ENCODE data around the gene LHFPL6. TPM values are rescaled to one million over a fixed set of nuclear protein-coding genes. Genes with fewer than 3 reads are reported as not detected.

The LHFPL6 gene
- total RNA-seq, 2 experiments from 2014 or later, result 0.60 to 0.74 TPM

DNA sequence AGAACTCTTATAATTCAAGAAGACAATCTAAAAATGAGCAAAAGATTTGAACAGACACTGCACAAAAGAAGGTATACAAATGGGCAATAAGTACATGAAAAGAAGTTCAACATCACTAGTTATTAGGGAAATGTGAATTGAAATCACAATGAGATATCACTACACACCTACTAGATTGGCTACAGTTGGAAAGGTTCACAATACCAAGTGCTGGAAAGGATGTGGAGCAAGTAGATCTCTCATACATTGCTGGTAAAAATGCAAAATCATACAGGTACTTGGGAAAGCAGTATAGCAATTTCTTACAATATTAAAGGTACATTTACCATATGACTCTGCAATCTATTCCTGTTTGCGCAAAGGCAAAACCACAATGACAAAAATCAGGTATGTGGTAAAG is 145.7 kb downstream of the LHFPL6 start:
- TF ChIP-seq, protein P1, sequence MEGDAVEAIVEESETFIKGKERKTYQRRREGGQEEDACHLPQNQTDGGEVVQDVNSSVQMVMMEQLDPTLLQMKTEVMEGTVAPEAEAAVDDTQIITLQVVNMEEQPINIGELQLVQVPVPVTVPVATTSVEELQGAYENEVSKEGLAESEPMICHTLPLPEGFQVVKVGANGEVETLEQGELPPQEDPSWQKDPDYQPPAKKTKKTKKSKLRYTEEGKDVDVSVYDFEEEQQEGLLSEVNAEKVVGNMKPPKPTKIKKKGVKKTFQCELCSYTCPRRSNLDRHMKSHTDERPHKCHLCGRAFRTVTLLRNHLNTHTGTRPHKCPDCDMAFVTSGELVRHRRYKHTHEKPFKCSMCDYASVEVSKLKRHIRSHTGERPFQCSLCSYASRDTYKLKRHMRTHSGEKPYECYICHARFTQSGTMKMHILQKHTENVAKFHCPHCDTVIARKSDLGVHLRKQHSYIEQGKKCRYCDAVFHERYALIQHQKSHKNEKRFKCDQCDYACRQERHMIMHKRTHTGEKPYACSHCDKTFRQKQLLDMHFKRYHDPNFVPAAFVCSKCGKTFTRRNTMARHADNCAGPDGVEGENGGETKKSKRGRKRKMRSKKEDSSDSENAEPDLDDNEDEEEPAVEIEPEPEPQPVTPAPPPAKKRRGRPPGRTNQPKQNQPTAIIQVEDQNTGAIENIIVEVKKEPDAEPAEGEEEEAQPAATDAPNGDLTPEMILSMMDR (IDR thresholded peaks at IDR 0.05), result no peak
- DNase-seq (no peak), ATAC-seq (no peak)
- intact Hi-C loops (cut with micrococcal nuclease), result no loop called here
- Mint-ChIP-seq H3K9me3 (peaks cover 2% of the 10 kb centered on the region), H3K36me3 (ENCODE audit: low read depth) (no peaks in the 10 kb centered on the region), H3K27me3 (peaks cover 8% of the 10 kb centered on the region), H3K27ac (no peak overlapping the region), H3K4me3 (no peak overlapping the region), H3K4me1 (ENCODE audit: low read depth) (no peaks in the 10 kb centered on the region)
- POLR2A ChIA-PET, result no interaction called here
- CTCF ChIA-PET, result no interaction called here

DNA sequence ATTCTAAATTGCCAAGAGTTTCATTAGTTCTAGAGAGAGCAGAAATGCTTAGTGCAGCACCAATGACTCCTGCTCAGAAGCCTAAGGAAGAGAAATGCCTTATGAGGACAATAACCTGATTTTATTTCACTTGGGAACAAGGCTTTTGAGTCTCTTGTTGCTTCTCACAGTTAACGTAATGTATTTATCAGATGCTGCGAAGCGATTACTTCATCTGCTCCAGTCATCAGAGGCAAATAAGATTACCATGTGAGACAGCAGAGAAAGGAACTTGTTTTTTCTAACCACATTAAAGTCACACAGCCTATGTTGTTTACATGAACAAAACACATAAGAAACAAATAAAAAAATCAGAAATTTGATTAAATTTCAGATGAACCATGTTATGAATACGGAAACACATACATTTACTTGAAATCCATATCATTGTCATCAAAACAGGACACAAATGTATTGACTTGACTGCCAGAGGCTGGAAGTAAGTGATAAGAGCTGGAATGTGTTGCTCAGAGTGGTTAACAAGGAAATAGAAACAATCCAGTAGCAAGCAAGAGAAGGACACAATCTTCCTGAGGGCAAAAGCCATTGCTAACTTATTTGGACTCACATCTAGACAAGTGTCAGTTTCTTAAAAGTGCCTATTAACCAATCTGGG is 147.3 kb downstream of the LHFPL6 start:
- Mint-ChIP-seq H3K36me3 (ENCODE audit: low read depth) (no peaks in the 10 kb centered on the region), H3K4me1 (ENCODE audit: low read depth) (peaks cover 3% of the 10 kb centered on the region), H3K4me3 (no peak overlapping the region), H3K27ac (no peak overlapping the region), H3K27me3 (peaks cover 14% of the 10 kb centered on the region), H3K9me3 (peaks cover 2% of the 10 kb centered on the region)
- TF ChIP-seq, protein P1 (IDR thresholded peaks at IDR 0.05), result no peak
- ATAC-seq, result no peak
- DNase-seq, result no peak
- POLR2A ChIA-PET, result no interaction called here
- CTCF ChIA-PET, result no interaction called here
- intact Hi-C loops (cut with micrococcal nuclease), result no loop called here

DNA sequence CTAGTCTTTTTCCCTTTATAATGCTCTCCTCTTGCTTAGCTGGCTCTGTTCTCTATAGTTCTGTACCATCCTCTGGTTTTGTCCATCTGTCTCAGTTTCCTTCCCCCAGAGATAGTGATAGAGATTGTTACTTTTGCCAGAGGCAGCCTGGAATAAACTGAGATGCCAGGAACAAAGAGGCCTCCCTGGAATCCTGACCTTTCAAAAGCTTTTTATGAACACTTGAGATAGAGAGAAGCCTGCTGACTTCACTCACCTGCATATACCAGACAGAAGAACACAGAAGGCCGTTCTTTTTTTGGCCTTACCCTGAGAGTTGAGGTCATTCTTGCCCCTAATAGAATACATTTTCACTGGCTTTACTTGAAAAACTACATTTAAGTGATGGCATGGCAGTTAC is 150.2 kb downstream of the LHFPL6 start:
- no peak for DNase-seq
- Mint-ChIP-seq H3K27ac (no peak overlapping the region), H3K36me3 (ENCODE audit: low read depth) (no peaks in the 10 kb centered on the region), H3K27me3 (peaks cover 14% of the 10 kb centered on the region), H3K9me3 (peaks cover 2% of the 10 kb centered on the region), H3K4me1 (ENCODE audit: low read depth) (peaks cover 3% of the 10 kb centered on the region), H3K4me3 (no peak overlapping the region)
- no peak for ATAC-seq
- TF ChIP-seq, protein P1 (IDR thresholded peaks at IDR 0.05), result no peak
- ChIA-PET CTCF (no interaction called here), POLR2A (no interaction called here)
- intact Hi-C loops (cut with micrococcal nuclease), result no loop called here

DNA sequence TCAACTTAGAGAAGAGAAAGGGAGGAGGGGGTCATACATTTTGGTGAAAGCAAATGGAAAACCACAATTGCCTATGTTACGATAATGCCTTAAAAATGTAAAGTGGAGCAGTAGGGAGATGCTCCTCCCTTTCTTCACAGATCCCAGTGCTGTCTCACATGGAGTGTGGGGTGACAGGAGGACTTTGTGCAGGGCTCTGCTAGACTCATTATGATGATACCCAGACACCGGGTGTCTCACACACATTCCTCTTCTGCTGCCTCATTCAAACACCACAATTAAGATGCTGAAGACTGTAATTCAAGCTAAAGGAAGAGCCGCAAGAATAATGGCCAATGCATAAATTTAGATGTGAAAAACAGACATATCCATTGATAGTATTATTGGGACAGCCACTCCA is 150.6 kb downstream of the LHFPL6 start:
- Mint-ChIP-seq H3K4me1 (ENCODE audit: low read depth) (peaks cover 3% of the 10 kb centered on the region), H3K27me3 (peaks cover 14% of the 10 kb centered on the region), H3K27ac (no peak overlapping the region), H3K36me3 (ENCODE audit: low read depth) (no peaks in the 10 kb centered on the region), H3K4me3 (no peak overlapping the region), H3K9me3 (peaks cover 2% of the 10 kb centered on the region)
- DNase-seq (no peak), ATAC-seq (no peak)
- TF ChIP-seq, protein P1 (IDR thresholded peaks at IDR 0.05), result no peak
- POLR2A ChIA-PET, result no interaction called here
- intact Hi-C loops (cut with micrococcal nuclease), result no loop called here
- CTCF ChIA-PET, result no interaction called here

DNA sequence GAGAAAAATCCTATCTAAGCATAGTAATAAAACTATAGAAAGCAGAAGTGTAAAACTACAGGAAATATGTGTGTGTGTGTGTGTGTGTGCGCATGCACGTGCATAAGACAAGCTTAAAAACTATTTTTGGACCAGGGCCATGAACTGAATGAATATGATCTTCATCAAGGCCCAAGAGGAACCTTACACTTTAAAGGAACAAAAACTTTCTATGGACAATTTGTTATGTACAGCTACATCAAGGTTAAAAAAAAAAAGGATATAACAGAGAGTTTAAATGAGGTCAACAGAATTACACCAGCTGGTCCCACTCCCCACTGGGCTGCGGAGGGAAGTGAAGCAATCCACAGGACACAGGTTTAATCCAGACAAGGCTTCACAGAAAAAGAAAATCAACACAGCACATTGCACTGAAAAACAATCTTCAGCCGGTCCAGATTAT is 151.1 kb downstream of the LHFPL6 start:
- Mint-ChIP-seq H3K4me3 (no peak overlapping the region), H3K36me3 (ENCODE audit: low read depth) (no peaks in the 10 kb centered on the region), H3K27ac (no peak overlapping the region), H3K27me3 (peaks cover 14% of the 10 kb centered on the region), H3K9me3 (no peaks in the 10 kb centered on the region), H3K4me1 (ENCODE audit: low read depth) (peaks cover 3% of the 10 kb centered on the region)
- POLR2A ChIA-PET, result no interaction called here
- no peak for DNase-seq
- no peak for ATAC-seq
- TF ChIP-seq, protein P1 (IDR thresholded peaks at IDR 0.05), result no peak
- intact Hi-C loops (cut with micrococcal nuclease), result no loop called here
- CTCF ChIA-PET, result no interaction called here

Measured in activated CD8-positive, alpha-beta T cell treated with anti-CD3 and anti-CD28 coated beads for 36 hours (primary cell).